ENCODE results near the gene POLD1.

DNA sequence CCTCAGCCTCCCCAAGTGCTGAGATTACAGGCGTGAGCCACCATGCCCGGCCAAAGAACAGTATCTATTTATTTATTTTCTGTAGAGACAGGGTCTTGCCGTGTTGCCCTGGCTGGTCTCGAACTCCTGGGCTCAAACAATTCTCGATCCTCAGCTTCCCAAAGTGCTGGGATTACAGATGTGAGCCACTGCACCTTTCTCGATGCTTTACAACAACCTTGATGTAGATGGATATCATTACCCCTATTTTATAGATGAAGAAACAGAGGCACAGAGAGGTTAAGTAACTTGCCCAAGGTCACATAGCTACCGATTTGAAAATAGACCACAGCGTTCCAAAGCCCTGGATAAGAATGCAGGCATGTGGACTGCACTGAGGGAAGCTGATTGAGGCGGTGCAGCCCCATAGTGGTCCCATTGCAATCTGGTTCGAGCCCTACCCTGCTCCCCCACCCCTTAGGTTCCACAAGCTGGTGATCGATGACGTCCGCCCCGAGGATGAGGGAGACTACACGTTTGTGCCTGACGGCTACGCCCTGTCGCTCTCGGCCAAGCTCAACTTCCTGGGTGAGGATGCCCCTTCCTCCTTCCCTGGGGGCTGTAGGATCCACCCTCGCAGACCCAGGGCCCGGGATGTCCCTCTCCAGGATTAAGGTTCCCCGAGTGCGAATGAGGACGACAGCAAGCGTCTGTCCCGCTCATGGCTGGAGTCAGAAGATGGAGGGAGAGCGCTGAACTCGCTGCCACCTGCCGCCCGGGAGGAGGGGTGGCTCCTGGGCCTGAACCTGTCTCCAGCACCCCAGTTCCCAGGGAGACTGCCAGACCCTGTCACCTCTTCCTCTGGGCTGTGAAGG, 66.4 kb downstream of the POLD1 start:
- TF ChIP-seq CTCF (IDR thresholded peaks at IDR 0.05; ENCODE audit: insufficient read depth, low read depth, low read length) (no peak), EZH2 (IDR thresholded peaks at IDR 0.05; ENCODE audit: insufficient read depth, low read length) (no peak)

All from astrocyte (in vitro differentiated cells and primary cell).